Measurements from ENCODE around the gene HES5. TPM values are rescaled to one million over a fixed set of nuclear protein-coding genes. Genes with fewer than 3 reads are reported as not detected.

The HES5 gene
- total RNA-seq, 1 experiment from 2014 or later: 0.84 TPM

DNA sequence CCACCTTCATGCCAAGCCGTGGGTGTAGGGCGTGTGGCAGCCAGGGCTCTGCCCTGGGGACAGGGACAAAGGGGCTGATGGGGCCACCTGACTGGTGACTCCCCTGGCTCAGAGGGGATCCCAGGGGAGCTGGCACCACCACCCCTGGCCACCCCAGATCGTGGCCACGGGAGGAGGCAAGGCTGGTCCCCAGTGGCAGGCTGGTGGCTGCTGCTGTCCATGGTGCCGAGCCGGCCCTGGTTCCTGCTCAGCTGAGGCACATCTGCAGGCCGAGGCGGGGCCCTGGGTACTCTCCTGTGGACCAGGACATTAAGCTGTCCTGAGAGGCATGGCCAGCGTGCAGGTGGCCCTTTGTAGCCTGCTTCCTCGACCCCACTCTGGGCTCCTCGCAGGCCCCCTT lies 47.5 kb downstream of the HES5 start:
- Histone ChIP-seq H3K9me3 (ENCODE audit: low read length) (no peaks in the 10 kb centered on the region), H3K27ac (ENCODE audit: low read length) (no peak overlapping the region), H3K9me2 (replicated peaks; ENCODE audit: low read length) (no peaks in the 10 kb centered on the region), H3K9ac (ENCODE audit: low read length) (no peak overlapping the region), H3K27me3 (ENCODE audit: low read length) (no peaks in the 10 kb centered on the region), H4K20me1 (ENCODE audit: low read length) (no peaks in the 10 kb centered on the region), H3K4me3 (ENCODE audit: low read length) (no peak overlapping the region), H3K79me2 (ENCODE audit: low read length) (no peaks in the 10 kb centered on the region), H3K4me1 (ENCODE audit: insufficient read depth, low read length) (no peaks in the 10 kb centered on the region), H2AFZ (ENCODE audit: low read length) (no peak overlapping the region), H3K4me2 (ENCODE audit: low read length) (no peak overlapping the region), H3F3A (ENCODE audit: low read length, unreplicated experiment) (no peaks in the 10 kb centered on the region), H3K36me3 (ENCODE audit: low read depth, low read length) (no peaks in the 10 kb centered on the region)
- CTCF ChIA-PET: no interaction called here
- POLR2A ChIA-PET (ENCODE audit: unreplicated experiment): interaction anchor here (0.6 kb wide), 1 partner anchor 1200 kb away, joined by 3 read pairs; no protein-coding TSS in a partner anchor
- TF ChIP-seq EZH2 (IDR thresholded peaks at IDR 0.05; ENCODE audit: low read length, unreplicated experiment) (no peak), EZH2phosphoT487 (IDR thresholded peaks at IDR 0.05; ENCODE audit: borderline replicate concordance, low read length) (no peak)
- TF ChIP-seq, protein P1, sequence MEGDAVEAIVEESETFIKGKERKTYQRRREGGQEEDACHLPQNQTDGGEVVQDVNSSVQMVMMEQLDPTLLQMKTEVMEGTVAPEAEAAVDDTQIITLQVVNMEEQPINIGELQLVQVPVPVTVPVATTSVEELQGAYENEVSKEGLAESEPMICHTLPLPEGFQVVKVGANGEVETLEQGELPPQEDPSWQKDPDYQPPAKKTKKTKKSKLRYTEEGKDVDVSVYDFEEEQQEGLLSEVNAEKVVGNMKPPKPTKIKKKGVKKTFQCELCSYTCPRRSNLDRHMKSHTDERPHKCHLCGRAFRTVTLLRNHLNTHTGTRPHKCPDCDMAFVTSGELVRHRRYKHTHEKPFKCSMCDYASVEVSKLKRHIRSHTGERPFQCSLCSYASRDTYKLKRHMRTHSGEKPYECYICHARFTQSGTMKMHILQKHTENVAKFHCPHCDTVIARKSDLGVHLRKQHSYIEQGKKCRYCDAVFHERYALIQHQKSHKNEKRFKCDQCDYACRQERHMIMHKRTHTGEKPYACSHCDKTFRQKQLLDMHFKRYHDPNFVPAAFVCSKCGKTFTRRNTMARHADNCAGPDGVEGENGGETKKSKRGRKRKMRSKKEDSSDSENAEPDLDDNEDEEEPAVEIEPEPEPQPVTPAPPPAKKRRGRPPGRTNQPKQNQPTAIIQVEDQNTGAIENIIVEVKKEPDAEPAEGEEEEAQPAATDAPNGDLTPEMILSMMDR (conservative IDR thresholded peaks at IDR 0.05; ENCODE audit: low read depth, low read length): no peak
- intact Hi-C loops (cut with micrococcal nuclease): no loop called here
- no TSS peak for BruUV-seq (replicated peaks)
- DNase-seq (no peak), ATAC-seq (peak; percentile 20; the same call in 1 of the 2 replicates)

GRCh38 chr1:2481885-2482284 lies 48.2 kb downstream of the HES5 start:
- ChIA-PET CTCF (no interaction called here), POLR2A (ENCODE audit: unreplicated experiment) (no interaction called here)
- no TSS peak for BruUV-seq (replicated peaks)
- Histone ChIP-seq H3K4me1 (ENCODE audit: insufficient read depth, low read length) (no peaks in the 10 kb centered on the region), H3K27me3 (ENCODE audit: low read length) (no peaks in the 10 kb centered on the region), H3K9me3 (ENCODE audit: low read length) (no peaks in the 10 kb centered on the region), H3K4me3 (ENCODE audit: low read length) (no peak overlapping the region), H3K4me2 (ENCODE audit: low read length) (no peak overlapping the region), H3F3A (ENCODE audit: low read length, unreplicated experiment) (no peaks in the 10 kb centered on the region), H3K27ac (ENCODE audit: low read length) (no peak overlapping the region), H4K20me1 (ENCODE audit: low read length) (no peaks in the 10 kb centered on the region), H3K79me2 (ENCODE audit: low read length) (no peaks in the 10 kb centered on the region), H3K9me2 (replicated peaks; ENCODE audit: low read length) (no peaks in the 10 kb centered on the region), H2AFZ (ENCODE audit: low read length) (no peak overlapping the region), H3K9ac (ENCODE audit: low read length) (no peak overlapping the region), H3K36me3 (ENCODE audit: low read depth, low read length) (no peaks in the 10 kb centered on the region)
- intact Hi-C loops (cut with micrococcal nuclease): no loop called here
- peak; percentile 34 for ATAC-seq
- DNase-seq: peak; percentile 37
- TF ChIP-seq EZH2 (IDR thresholded peaks at IDR 0.05; ENCODE audit: low read length, unreplicated experiment) (no peak), EZH2phosphoT487 (IDR thresholded peaks at IDR 0.05; ENCODE audit: borderline replicate concordance, low read length) (no peak)
- TF ChIP-seq, protein P1 (conservative IDR thresholded peaks at IDR 0.05; ENCODE audit: low read depth, low read length): no peak

DNA sequence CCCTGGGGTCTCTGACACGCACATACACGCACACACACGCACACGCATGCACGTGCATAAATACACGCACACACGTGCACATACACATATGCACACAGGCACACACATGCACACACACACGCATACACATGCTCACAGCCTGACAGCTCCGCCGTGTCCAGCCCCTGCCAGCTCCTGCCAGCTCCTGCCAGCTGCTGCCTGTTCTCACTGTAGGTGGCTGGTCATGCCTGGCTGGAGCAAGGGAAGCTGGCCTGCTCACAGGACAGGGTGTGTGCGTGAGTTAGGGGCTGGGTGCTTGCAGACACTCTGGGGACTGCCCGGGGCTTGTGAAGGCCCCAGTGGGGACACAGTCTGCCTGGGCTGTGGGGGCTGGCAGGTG lies 49.1 kb downstream of the HES5 start:
- no peaks in the 10 kb centered on the region for H3K9me2 ChIP-seq (replicated peaks; ENCODE audit: low read length)
- ATAC-seq (no peak; the same call in 1 of the 2 replicates), DNase-seq (no peak)
- H3K9ac ChIP-seq (ENCODE audit: low read length): no peak overlapping the region
- no peaks in the 10 kb centered on the region for H3K79me2 ChIP-seq (ENCODE audit: low read length)
- H3K36me3 ChIP-seq (ENCODE audit: low read depth, low read length): no peaks in the 10 kb centered on the region
- H3K9me3 ChIP-seq (ENCODE audit: low read length): no peaks in the 10 kb centered on the region
- BruUV-seq (replicated peaks): no TSS peak
- ChIA-PET POLR2A (ENCODE audit: unreplicated experiment) (no interaction called here), CTCF (interaction anchor here (1.2 kb wide), 1 partner anchor 21 kb away, joined by 5 read pairs; no protein-coding TSS in a partner anchor)
- TF ChIP-seq EZH2 (IDR thresholded peaks at IDR 0.05; ENCODE audit: low read length, unreplicated experiment) (no peak), EZH2phosphoT487 (IDR thresholded peaks at IDR 0.05; ENCODE audit: borderline replicate concordance, low read length) (no peak)
- TF ChIP-seq, protein P1 (conservative IDR thresholded peaks at IDR 0.05; ENCODE audit: low read depth, low read length): no peak
- no peaks in the 10 kb centered on the region for H3F3A ChIP-seq (ENCODE audit: low read length, unreplicated experiment)
- no peak overlapping the region for H3K27ac ChIP-seq (ENCODE audit: low read length)
- no peaks in the 10 kb centered on the region for H3K4me1 ChIP-seq (ENCODE audit: insufficient read depth, low read length)
- no peak overlapping the region for H2AFZ ChIP-seq (ENCODE audit: low read length)
- no peak overlapping the region for H3K4me2 ChIP-seq (ENCODE audit: low read length)
- H3K4me3 ChIP-seq (ENCODE audit: low read length): no peak overlapping the region
- intact Hi-C loops (cut with micrococcal nuclease): no loop called here
- no peaks in the 10 kb centered on the region for H4K20me1 ChIP-seq (ENCODE audit: low read length)
- H3K27me3 ChIP-seq (ENCODE audit: low read length): no peaks in the 10 kb centered on the region
